Mammary epithelial cell (primary cell): ENCODE measurements around the gene DNAJC15.
"Not testable (repeated sequence)": the region's sequence is repeated elsewhere in the genome, so short reads cannot be mapped to it uniquely, and the experiment has no call there.

Experiments
- EZH2 ChIP-seq: IDR thresholded peaks from 2 replicates; pipeline ENCODE4 v1.6.1; 2012; ENCODE audit warnings: low read length, inconsistent platforms, borderline replicate concordance
- TF ChIP-seq, protein P1 (sequence below), 2 donors: IDR thresholded peaks in 1 of 2; conservative IDR thresholded peaks in 1 of 2; 2 replicates each; pipeline ENCODE4 v1.5.1; 2011 to 2012; ENCODE audit warnings: inconsistent platforms in 2 of 2, low read length in 2 of 2, mild to moderate bottlenecking in 2 of 2, control low read depth in 1 of 2, low read depth in 1 of 2; ENCODE audit not compliant: insufficient read depth in 1 of 2; ENCODE audit errors: extremely low read depth in 1 of 2

DNA sequence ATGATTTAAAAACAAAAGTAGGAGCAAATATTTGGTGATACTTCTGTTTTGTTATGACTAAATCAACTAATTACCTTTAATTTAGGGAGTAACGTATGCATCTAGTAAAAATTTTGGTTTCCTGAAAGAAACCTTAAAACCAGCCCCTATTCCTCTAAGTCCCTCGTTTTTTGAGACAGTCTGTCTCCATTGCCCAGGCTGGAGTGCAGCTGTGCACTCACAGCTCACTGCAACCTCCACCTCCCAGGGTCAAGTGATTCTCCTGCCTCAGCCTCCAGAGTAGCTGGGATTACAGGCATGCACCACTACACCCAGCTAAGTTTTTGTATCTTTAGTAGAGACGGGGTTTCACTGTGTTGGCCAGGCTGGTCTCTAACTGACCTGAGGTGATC is 52.1 kb downstream of the DNAJC15 start:
- TF ChIP-seq, protein P1, sequence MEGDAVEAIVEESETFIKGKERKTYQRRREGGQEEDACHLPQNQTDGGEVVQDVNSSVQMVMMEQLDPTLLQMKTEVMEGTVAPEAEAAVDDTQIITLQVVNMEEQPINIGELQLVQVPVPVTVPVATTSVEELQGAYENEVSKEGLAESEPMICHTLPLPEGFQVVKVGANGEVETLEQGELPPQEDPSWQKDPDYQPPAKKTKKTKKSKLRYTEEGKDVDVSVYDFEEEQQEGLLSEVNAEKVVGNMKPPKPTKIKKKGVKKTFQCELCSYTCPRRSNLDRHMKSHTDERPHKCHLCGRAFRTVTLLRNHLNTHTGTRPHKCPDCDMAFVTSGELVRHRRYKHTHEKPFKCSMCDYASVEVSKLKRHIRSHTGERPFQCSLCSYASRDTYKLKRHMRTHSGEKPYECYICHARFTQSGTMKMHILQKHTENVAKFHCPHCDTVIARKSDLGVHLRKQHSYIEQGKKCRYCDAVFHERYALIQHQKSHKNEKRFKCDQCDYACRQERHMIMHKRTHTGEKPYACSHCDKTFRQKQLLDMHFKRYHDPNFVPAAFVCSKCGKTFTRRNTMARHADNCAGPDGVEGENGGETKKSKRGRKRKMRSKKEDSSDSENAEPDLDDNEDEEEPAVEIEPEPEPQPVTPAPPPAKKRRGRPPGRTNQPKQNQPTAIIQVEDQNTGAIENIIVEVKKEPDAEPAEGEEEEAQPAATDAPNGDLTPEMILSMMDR (conservative IDR thresholded peaks at IDR 0.05 in 1 of 2, IDR thresholded peaks at IDR 0.05 in 1 of 2; ENCODE audit: extremely low read depth in 1 of 2, insufficient read depth in 1 of 2, low read depth in 1 of 2, low read length in 2 of 2), result not testable (repeated sequence)
- TF ChIP-seq EZH2, result not testable (repeated sequence)
